RWPE1 (cell line): ENCODE results near the gene TTLL9.

Experiments used
- CTCF ChIA-PET: fragments of 350-600 bp; sonication (Branson Sonifier 250); formaldehyde crosslinking; extraction: SDS; loops from one replicate; lab custom pipeline; 2021; lab: Yijun Ruan, JAX
- POLR2A ChIA-PET: fragments of 400-600 bp; formaldehyde crosslinking; extraction: SDS; loops from one replicate; lab custom pipeline; 2020; ENCODE audit warnings: antibody characterized with exemption; ENCODE audit not compliant: low non-redundant PET; lab: Yijun Ruan, JAX
- DNase-seq: peaks from one replicate; pipeline ENCODE4 v3.0.0; 2012; ENCODE audit warnings: low spot score
- H3K27ac ChIP-seq: fragments of 450-650 bp; 2 replicates; pipeline ENCODE4 v1.5.1; 2017
- CTCF ChIP-seq: fragments of 450-650 bp; conservative IDR thresholded peaks from 2 replicates; pipeline ENCODE4 v1.5.1; 2017; ENCODE audit warnings: low read depth, mild to moderate bottlenecking

Gene TTLL9

GRCh38 chr20:31990641-31991338 is 120.4 kb downstream of the TTLL9 start:
- CTCF ChIA-PET: interaction anchor here (0.6 to 0.7 kb wide), 2 partner anchors 19 to 318 kb away, joined by 4 to 7 read pairs; no protein-coding TSS in a partner anchor
- DNase-seq: no peak
- no peak overlapping the region for H3K27ac ChIP-seq
- no peak for TF ChIP-seq CTCF
- POLR2A ChIA-PET: no interaction called here

- no peak for TF ChIP-seq CTCF
- H3K27ac ChIP-seq: no peak overlapping the region
- CTCF ChIA-PET: interaction anchor here (0.6 kb wide), 1 partner anchor 20 kb away, joined by 7 read pairs; no protein-coding TSS in a partner anchor
- DNase-seq: no peak
- POLR2A ChIA-PET: no interaction called here
Observed at GRCh38 chr20:31991339-31991705, 120.9 kb downstream of the TTLL9 start.

- no peak for TF ChIP-seq CTCF
- DNase-seq: no peak
- ChIA-PET POLR2A (no interaction called here), CTCF (interaction anchor here (0.6 to 1.0 kb wide), 2 partner anchors 9 to 27 kb away, joined by 3 read pairs; no protein-coding TSS in a partner anchor)
- no peak overlapping the region for H3K27ac ChIP-seq
Observed at GRCh38 chr20:31992086-31992485, 121.7 kb downstream of the TTLL9 start.
